Hepatic stellate cell (primary cell): ENCODE data around the gene CABP1.
"Not testable (repeated sequence)": the region's sequence is repeated elsewhere in the genome, so short reads cannot be mapped to it uniquely, and the experiment has no call there.

ENCODE experiments used
- DNase-seq: peaks from one replicate; pipeline ENCODE4 v3.0.0; 2011; ENCODE audit warnings: low spot score

The CABP1 gene

GRCh38 chr12:120639771-120640721 lies at the start of gene CABP1:
CABP1 (plus strand) TSS chr12:120640626; CDS start chr12:120640686, 60 bp downstream.
- no peak for DNase-seq

DNA sequence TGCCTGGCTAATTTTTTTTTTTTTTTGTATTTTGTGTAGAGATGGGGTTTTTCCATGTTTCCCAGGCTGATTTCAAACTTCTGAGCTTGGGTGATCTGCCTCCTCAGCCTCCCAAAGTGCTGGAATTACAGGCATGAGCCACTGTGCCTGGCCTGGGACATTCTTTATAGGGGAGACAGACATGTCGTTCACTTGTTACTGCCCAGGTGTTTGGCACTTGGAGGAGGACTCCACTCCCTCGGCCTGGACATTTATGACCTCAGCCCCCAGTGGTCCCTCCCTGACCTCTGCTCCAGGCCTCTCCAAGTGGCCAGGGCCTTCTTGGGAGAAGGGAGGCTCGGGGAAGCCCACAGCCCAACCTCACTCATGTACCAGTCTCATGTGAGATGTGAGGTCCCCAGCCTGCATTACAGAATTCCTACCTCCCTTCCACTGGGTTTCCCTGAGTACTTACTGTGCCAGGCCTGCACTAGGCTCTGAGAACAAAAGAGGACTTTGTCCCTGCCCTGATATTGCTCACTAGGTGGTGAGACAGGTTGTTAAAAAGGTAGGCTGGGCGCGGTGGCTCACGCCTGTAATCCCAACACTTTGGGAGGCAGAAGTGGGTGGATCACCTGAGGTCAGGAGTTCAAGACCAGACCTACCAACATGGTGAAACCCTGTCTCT lies 49.6 kb upstream of the CABP1 start:
- DNase-seq, result no peak

DNA sequence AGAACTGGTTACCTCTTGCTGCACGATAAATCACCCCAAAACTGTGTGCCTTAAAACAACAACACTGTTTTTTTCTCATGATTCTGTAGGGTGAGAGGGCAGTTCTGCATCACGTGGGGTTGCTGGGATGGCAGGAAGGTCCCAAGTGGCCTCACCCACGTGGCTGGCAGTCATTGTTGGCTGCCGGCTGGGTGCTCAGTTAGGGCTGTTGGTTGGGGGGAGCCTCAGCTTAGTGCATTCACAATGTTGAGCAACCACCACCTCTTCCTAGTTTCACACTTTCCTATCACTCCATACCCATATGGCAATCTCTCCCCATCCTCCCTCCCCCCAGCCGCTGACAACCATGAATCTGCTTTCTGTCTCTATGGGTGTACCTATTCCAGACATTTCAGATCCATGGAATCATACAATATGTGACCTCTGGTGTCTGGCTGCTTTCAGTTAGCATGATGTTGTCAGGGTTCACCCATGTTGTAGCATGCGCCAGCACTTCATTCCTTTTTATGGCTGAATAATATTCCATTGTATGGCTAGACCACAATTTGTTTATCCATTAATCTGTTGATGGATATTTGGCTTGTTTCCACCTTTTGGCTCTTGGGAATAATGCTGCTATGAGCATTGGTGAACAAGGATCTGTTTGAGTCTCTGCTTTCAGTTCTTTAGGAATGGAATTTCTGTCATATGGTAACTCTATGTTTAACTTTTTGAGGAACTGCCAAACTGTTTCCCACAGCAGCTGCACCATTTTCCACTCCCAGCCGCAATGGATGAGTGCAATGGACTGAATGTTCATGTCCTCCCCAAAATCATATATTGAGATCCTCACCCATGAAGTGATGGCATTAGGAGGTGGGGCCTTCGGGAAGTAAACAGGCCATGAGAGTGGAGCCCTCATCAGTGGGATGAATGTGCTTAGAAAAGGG lies 48.0 kb upstream of the CABP1 start:
- DNase-seq, result no peak

GRCh38 chr12:120596901-120597300 lies 43.5 kb upstream of the CABP1 start:
- no peak for DNase-seq

- no peak for DNase-seq
These were observed 42.6 kb upstream of the CABP1 start for GRCh38 chr12:120597861-120598260.

DNA sequence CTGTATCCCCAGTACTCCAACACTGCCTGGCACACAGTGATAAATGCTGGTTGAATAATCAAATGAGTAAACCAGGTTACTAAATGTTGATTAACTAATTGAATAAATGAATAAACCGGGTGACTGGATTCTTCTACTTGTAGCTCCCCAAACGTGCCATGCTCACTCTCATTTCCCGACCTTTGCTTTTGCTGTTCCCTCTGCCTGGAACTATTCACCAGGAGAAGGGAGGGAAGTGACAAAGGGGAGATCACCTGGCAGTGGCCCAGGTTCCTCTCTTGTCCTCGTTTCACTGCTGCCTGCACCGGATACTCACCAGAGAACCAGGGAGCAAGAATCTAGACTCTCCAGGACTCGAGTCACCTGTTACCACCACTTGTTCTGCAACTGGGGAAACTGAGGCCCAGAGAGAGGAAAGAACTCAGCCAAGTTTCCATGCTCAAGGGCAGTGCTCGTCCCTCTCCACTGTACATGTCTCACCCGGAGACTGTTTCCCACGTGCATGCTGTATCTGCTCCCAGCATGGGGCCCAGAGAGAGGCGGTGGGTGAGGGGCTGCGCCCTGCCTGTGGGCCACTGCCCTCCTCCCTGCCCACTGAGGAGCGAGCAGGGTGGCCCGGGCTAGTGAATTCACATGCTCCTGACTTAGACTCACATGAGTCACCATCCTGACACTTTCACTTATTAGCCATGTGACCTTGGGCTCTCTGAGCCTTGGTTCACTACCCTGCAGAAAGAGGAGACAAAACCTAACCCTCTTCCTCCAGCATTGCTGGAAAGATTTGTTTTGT lies 41.6 kb upstream of the CABP1 start:
- DNase-seq, result peak; percentile 50

DNA sequence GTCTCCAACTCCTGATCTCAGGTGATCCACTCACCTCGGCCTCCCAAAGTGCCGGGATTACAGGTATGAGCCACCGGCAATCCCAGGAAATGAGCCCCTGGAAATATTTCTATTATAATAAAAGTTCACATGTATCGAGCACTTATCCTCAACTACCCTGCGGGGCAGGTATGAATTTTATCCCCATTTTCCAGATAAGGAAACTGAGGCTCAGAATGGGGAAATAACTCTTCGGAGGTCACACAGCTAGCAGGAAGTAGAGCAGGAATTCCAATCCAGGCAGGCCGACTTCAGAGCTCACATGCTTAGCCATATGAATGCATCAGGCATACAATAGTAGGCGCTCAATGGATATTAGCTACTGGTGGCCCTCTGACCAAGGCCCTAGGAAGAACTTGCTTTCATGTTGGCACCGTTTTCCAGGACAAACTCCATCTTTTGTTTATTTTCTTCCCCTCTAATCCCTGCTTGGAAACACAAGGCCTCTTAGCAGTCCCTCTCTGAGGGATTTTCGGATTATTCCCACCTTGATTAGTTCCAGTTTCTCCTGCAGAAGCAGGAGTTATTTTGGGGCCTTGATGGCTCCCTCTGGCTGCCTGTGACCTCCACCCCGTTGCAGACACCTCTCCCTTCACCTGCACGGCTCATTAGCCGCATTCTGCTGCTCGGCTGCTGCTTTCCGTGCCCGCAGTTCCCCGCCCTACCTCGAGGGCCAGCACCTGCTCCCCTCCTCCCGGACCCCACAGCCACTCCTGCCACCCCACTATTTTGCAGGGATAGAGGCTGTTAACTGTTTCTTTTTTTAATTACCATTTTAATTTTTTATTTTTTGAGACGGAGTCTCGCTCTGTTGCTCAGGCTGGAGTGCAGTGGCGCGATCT lies 40.5 kb upstream of the CABP1 start:
- no peak for DNase-seq

DNA sequence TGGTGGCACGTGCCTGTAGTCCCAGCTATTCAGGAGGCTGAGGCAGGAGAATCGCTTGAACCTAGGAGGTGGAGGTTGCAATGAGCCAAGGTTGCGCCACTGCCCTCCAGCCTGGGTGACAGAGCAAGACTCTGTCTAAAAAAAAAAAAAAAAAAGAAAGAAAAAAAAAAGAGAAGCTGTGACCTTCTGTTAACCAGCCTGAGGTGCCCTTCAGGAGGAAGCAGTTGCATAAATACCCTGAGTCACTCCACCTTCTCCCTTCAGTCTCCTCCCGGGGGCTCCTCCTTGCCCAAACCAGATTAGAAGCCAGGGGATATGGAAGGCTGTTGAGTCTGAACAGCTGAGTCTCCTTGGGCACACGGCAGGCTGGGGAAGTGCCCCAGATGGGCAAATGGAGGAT lies 38.0 kb upstream of the CABP1 start:
- not testable (repeated sequence) for DNase-seq

DNA sequence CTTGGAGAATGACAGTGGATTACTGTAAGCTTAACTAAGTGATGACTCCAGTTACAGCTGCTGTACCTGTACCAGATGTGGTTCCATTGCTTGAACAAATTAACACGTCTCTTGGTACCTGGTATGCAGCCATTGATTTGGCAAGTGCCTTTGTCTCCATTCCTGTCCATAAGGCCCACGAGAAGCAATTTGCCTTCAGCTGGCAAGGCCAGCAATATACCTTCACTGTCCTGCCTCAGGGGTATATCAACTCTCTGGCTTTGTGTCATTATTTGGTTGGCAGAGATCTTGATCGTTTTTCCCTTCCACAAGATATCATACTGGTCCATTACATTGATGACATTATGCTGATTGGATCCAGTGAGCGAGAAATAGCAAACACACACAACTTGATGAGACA lies 29.9 kb upstream of the CABP1 start:
- DNase-seq, result no peak

GRCh38 chr12:120611534-120611933 lies 28.9 kb upstream of the CABP1 start:
- DNase-seq, result not testable (repeated sequence)

- no peak for DNase-seq
These were observed 25.6 kb upstream of the CABP1 start for GRCh38 chr12:120614848-120615247.

DNA sequence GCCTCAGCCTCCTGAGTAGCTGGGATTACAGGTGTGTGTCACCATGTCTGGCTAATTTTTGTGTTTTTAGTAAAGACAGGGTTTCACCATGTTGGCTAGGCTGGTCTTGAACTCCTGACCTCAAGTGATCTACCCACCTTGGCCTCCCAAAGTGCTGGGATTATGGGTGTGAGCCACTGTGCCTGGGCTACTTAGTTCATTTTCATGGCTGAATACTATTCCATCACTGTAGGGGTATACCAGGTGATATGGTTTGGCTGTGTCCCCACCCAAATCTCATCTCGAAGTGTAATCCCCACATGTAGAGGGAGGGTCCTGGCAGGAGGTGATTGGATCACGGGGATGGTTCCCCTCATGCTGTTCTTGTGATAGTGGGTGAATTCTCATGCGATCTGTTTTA lies 23.2 kb upstream of the CABP1 start:
- not testable (repeated sequence) for DNase-seq

- not testable (repeated sequence) for DNase-seq
These were observed 22.7 kb upstream of the CABP1 start for GRCh38 chr12:120617767-120618166.

GRCh38 chr12:120618954-120619615 lies 21.3 kb upstream of the CABP1 start:
- no peak for DNase-seq

DNA sequence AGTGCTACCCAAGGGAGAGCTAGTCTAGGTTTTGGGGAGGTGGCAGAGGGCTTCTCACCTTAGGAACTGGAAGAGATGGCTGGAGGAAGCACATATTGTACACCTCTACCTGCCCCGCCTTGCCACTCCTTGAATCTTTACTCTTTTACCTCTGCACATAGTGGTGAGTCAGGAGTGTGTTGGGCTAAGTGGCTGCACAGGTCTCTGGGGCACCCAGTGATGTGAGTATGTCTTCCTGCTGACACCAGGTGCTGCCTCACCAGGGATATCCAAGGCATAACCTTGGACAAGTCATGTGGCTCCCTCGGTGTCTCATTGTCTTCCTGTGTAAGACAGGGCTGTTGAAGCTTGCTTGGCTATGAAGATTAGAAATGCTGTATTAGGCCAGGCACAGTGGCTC lies 19.8 kb upstream of the CABP1 start:
- no peak for DNase-seq

DNA sequence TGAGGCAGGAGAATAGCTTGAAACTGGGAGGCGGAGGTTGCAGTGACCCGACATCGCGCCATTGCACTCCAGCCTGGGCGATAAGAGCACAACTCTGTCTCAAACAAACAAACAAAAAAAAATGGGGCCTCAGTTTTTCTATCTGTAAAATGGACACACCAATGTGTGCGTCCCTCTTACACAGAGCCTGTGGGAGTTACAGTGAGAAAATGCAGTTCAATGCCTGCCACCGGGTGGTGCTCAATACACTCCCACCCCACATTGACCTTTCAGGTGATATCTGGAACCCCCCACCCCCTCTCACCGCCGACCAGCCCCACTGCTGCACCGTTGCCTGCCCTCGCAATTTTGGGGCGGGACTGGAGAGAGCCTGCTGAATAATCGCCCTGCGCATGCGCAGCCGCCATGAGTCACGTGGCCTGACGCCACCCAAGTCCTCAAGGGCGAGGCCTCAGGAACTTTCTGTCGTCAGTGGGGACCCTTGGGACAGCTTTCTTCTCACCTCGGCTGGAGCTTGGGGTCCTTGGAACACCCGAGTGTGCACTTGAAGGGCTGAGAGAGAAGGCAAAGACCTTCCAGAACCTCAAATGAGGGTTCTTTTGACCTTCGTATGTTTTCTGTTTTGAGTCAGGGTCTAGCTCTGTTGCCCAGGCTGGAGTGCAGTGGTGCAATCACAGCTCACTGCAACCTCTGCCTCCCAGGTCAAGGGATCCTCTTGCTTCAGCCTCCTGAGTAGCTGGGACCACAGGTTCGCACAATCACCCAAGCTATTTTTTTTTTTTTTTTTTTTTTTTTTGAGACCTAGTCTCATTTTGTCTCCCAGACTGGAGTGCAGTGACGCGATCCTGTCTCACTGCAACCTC lies 14.6 kb upstream of the CABP1 start:
- no peak for DNase-seq

DNA sequence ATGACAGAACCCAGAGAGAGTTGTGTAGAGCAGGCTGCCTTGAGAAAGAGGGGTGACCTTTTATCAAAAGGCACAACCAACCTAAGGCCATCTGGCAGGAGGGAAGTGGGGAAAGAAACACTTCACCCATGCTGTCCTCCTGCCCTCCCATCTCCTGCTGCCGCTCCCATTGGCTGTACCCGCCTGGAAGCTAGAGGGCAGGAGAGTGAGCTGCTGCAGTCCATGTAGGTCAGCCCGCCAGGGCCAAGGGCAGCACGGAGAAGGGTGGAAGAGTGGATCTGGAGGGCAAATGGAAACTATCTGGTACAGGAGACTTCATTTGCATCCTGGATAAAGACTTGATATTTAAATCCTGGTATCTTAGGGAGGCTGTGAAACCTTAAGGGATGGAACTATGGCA lies 11.5 kb upstream of the CABP1 start:
- DNase-seq, result no peak

- DNase-seq, result no peak
These were observed 10.1 kb upstream of the CABP1 start for GRCh38 chr12:120630104-120630892.
